NCI-H146 treated with DMSO at 0.1 percent for 48 hours (cell line): Measurements from ENCODE around the gene CIDEB.
"Not testable (repeated sequence)": the region's sequence is repeated elsewhere in the genome, so short reads cannot be mapped to it uniquely, and the experiment has no call there.

Experiments used
- DNase-seq: peaks from one replicate; lab custom pipeline; 2025; ENCODE audit not compliant: unreplicated experiment; lab: John Stamatoyannopoulos, UW

CIDEB gene

DNA sequence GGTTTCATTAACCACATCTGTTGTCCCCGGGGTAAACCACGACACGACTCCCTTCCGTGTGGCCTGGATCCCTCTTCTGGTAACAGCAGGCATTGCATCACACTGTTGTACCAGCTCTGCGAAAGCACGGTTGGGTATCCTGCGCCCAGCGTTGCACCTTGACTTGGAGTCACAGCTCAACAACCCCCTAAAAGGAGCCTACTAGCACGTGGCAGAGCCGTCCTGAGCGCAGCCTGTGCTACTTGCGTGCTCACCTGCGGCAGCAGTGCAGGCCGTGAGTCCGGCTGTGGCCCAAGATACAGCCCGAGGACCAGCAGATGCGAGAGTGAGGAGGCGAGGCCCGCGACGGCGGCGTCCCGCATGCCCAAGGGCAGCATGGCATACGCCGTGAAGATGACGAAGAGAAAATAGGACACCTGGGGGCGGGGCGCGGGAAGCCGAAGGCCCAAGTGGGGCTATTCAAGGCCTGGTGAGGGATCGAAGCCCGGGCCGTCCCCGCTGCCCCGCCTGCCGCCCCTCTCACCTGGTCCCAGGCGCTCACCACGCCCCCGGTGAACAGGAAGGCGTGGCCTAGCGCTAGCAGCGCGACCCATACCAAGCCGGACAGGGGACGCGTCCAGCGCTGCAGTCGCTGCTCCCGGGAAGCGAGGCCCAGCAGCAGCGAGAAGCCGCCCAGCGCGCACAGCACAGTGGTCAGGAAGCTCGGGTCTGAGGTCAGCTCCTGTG lies 24.7 kb upstream of the CIDEB start:
- DNase-seq: peak; percentile 48

DNA sequence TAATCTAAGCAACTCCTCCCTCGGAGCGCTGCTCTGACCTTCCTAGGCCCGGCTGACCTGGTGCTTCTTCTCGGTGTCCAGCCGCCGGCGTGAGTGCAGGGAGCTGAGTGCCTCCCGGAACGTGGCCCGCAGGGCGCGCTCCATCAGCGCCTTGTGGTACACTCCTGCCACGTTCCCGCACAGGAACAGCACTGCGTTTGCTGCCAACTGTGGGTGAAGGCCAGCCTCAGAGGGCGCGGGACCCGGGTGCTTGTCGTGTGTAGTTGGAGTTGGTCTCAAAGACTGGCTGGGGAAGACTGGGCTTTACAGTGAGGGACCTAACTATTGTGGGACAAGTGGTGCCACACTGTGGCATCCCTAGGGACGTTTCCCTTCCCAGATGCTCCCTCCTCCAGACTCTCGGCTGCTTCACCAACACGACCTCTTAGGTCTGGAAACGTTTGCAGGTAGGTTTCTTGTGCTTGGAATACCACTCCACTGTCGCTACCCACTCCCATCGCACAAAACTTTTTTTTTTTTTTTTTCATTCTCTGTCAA lies 24.0 kb upstream of the CIDEB start:
- no peak for DNase-seq

DNA sequence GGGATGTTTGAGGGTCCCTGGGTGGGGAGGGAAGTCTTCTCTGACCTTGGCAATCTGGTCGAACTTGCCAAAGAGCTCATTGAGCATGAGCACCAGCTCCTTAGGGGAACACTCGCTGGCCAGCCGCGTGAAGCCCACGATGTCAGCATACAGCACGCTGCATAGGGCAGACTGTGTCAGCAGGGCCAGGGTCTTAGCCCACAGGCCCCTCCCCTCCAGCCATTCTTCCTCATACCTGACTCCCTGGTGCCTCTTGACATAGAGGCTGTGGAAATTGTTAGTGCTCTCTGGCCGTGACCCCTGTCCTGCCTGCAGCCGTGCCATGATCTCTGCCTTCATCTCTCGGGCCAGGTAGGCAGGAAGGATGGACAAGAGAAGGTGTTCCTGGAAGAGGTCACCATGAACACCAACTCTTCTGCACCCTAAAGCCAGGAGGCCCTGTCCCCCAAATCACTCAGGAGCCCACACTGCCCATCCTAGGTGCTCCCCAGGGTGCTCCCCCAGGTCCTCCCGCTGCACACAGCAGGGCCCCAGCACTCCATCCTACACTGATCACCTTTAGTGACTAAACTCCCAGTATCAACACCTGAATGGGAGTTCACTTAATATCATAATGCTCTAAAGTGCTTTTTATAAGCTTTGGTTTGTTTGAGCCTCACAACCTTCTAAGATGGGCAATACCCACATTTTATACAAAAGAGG lies 23.3 kb upstream of the CIDEB start:
- no peak for DNase-seq

DNA sequence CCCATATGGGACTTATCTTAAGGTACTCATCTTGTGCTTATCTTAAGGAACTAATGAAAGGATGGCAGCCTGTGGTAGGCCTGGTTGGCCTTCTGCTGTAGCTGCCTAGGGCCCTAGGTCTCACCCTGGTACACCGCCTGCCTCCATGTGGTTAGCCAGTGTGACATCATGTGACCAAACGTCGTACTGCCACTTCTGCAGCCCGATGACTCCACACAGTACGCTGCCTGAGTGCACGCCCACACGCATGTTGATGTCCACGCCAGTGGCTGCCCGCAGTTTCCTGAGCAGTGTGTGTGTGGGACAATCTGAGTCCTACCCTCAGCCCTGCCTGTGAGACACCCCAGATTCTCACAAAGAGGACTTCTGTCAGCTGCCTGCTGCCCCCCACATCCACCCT lies 22.0 kb upstream of the CIDEB start:
- DNase-seq: no peak

DNA sequence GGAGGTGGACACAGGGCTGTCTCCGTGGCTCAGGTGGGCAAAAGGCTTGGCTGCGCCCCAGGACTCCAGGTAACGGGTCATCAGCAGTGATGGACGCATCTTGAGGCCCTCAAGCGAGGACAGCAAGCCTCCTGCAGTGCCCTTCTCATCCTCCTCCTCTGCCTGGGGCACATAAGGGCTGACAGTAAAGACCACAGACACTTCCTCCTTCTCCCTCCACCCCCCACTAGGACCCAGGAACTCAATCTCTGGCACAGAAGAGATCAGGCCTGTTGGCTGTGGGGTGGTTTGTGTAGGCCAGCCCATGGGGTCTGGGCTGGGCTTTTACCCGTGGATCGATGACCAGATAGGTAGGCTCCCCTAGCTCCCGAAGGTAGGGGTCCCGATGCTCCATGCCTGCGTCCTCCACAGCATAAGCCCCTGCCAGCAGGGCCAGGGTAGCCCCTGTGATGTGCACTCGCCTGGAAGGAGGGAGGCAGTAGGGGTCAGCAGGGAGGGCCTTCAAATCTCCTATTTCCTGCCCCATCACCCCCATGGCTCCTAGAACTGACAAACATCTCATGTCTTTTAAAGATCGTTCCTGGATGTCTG lies 21.4 kb upstream of the CIDEB start:
- no peak for DNase-seq

DNA sequence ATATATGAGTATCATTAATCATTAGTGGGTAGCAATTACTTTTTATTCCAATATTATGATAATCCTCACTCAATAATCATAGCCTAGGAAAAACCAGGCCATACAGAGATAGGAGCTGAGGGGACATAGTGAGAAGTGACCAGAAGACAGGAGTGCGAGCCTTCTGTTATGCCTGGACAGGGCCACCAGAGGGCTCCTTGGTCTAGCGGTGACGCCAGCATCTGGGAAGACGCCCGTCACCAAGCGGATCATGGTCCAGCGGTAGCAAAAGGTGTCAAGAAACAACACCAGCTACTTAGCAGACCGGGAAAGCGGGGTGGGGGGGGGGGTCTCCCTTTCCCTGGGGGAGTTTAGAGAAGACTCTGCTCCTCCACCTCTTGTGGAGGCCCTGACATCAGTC lies 20.1 kb upstream of the CIDEB start:
- not testable (repeated sequence) for DNase-seq

DNA sequence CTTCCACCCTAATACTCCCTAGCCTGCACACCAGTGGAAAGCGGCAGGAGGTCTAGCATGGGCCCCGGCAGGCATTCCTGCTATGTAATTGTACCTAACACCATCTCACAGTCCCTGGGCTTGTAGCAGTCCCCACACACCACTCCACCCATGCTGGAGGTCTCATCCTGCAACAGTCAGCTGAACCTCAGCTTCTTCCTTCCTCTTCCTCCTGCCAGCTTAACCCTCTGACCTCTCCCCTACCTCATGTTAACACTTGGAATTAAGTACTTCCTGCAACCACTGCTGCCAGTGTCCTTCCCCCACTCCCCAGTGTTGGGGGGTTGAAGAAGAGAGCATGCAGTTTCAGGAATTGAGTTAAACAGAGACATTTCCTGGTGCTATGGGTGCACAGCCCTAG lies 19.5 kb upstream of the CIDEB start:
- no peak for DNase-seq

DNA sequence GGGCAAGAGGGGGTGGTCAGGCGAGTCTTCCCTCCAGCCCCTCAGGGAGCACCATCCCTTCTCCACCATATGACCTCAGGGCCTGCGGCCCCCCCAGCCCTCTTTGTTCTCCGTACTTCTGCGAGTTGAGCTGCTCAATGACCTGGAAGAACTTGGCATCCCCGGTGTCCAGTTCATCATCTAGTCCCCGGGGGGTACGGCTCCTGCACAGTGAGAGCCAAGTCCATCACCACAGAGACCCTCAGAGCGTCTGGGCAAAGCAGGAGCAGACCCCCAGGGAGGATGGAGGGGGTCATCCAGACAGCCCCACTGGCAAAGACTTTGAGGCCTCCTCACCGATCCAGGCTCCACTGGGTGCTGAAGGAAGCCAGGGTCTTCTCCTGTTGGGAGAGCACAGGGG lies 18.2 kb upstream of the CIDEB start:
- DNase-seq: no peak

DNA sequence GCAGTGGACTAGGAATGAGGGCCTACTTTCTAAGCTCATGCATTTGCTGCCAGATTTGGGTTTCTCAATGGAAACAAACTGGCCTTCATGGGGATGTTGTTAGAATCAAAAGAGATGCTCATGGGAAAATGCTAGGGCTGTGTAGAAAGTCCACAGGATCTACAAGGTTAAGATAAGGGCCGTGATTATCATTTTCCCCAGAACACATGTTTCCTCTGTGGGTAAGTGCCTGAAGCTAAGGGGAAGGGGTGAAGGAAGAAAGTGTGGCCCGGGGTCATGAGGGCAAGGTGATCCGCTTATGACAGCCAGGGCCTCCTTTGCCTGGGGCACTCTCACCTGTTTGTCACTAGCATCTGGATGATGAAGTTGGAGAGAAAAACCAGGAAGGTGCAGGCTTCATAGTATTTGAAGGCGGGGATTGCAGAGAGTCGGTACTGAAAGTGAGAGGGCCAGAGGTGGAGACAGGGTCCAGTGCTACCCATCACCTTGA lies 17.3 kb upstream of the CIDEB start:
- DNase-seq: no peak

DNA sequence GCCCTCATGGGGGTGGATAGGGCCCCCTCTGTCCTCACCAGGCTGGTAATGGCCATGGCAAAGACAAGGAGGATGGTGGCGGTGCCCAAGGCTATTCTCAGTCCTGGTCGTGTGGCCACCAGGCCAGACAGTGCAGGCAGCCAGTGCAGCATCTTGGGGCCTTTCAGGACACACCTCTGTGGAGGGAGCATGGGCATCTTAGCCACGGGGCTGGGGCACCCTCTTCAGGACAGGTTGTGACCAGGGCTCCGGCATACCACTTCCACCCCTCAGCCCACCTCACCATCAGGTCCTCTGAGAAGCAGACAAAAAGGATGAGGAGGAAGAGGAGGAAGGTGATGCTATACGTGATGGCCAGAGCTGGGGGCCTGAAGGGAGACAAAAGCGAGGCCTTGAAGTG lies 16.2 kb upstream of the CIDEB start:
- DNase-seq: no peak

DNA sequence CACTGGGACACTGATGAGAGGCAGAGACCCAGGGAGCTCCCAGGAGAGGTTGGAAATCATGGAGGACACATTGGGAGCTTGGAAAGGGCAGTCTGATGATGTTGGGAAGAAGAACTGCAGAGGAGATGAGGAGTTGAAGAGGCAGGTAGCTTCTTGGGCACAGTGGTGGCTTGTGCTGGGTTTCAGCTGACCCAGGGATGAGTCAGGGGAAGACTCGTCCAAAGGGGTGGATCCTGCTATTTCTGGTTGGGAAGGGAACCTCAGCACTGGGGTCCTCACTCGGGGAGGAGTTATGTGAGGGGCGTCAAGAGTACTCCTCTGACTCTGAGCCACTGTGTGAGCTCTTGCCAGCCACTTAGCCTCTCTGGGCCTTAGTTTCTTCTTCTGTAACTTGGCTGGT lies 15.6 kb upstream of the CIDEB start:
- no peak for DNase-seq

DNA sequence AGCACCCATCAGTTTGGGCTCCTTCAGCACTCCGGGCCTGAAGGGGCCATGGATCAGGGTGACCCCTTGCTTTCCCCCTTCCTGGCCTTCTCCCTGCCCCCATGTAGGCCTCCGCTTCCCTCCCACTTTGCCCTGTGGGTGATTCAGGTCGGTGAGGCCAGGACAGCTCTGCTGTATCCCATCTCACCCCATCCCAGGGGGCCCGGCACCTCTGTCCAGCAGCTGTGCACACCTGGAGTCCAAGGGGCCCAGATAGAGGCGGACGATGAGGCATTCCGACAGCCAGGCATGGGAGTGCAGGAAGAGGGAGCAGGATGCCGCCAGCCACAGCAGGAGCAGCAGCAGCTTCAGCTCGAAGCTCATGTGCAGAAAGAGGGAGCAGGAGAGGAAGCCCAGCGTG lies 14.9 kb upstream of the CIDEB start:
- DNase-seq: no peak

DNA sequence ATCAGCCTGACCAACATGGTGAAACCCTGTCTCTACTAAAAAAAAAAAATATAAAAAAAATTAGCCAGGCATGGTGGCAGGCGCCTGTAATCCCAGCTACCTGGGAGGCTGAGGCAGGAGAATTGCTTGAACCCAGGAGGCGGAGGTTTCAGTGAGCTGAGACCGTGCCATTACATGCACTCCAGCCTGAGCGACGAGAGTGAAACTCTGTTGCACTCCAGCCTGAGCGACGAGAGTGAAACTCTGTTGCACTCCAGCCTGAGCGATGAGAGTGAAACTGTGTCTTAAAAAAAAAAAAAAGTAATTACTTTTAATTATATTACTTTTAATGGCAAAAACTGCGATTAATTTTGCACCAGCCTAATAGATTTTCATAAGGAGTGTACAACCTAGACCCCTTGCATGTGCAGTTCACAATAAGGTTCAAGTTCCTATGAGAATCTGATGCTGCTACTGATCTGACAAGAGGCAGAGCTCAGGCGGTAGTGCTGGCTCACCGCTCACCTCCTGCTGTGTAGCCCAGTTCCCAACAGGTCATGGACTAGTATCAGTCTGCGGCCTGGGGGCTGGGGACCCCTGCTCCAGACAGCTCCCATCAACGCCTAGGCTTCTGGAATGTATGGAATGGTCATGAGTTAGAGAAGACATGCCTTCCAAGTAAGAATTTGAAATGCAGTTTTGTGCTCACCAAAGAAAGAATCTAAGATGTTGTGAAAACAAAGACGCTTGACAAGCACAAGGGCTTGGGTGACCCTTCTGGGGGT lies 13.6 kb upstream of the CIDEB start:
- DNase-seq: no peak

DNA sequence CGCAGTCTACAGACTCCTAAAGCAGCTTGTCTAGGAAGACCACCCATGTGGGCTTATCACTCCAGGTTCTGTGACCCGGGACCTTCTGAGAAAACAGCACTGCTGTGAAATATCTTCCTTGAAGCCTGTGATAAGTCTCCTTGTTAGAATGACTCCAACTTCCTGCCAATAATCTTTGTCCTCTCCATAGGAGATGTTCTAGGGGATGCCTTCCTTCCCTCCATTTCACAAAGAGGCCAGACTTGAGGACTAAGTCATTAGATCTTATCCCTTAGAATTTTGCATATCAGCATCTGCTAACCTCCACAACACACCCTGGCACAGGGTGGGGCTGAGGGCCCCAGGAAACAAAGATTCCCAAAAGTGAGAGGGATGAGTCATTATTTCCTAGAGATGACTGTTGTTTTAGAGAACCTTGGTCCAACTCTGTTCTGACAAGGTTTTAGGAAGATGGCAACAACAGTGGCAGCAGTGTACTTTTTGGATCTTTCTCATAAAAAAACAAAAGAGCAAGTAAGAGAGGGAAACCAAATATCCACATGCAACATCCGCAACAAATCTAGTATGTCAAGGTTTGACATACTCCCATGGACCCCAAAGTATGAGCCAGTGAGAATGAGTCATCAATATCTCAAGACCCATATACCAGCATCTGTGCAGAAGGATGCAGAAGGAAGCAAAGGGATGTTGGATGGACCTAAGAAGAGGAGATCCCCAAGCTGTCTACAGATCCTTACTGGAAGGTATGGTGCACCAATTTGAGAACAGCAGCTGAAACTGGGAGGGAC lies 9.6 kb upstream of the CIDEB start:
- DNase-seq: no peak

DNA sequence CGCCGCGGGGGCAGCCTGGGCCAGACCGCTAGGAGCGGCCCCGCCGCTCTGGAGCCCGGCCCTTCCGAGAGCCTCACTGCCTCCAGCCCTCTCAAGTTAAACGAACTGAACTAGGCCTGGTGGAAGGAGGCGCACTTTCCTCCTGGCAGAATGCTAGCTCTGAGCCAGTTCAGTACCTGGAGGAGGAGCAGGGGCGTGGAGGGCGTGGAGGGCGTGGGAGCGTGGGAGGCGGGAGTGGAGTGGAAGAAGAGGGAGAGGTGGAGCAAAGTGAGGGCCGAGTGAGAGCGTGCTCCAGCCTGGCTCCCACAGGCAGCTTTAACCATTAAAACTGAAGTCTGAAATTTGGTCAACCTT lies 8.8 kb upstream of the CIDEB start:
- DNase-seq: no peak

DNA sequence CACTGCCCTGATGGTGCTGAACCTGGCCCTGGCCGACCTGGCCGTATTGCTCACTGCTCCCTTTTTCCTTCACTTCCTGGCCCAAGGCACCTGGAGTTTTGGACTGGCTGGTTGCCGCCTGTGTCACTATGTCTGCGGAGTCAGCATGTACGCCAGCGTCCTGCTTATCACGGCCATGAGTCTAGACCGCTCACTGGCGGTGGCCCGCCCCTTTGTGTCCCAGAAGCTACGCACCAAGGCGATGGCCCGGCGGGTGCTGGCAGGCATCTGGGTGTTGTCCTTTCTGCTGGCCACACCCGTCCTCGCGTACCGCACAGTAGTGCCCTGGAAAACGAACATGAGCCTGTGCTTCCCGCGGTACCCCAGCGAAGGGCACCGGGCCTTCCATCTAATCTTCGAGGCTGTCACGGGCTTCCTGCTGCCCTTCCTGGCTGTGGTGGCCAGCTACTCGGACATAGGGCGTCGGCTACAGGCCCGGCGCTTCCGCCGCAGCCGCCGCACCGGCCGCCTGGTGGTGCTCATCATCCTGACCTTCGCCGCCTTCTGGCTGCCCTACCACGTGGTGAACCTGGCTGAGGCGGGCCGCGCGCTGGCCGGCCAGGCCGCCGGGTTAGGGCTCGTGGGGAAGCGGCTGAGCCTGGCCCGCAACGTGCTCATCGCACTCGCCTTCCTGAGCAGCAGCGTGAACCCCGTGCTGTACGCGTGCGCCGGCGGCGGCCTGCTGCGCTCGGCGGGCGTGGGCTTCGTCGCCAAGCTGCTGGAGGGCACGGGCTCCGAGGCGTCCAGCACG lies 8.2 kb upstream of the CIDEB start:
- DNase-seq: no peak

DNA sequence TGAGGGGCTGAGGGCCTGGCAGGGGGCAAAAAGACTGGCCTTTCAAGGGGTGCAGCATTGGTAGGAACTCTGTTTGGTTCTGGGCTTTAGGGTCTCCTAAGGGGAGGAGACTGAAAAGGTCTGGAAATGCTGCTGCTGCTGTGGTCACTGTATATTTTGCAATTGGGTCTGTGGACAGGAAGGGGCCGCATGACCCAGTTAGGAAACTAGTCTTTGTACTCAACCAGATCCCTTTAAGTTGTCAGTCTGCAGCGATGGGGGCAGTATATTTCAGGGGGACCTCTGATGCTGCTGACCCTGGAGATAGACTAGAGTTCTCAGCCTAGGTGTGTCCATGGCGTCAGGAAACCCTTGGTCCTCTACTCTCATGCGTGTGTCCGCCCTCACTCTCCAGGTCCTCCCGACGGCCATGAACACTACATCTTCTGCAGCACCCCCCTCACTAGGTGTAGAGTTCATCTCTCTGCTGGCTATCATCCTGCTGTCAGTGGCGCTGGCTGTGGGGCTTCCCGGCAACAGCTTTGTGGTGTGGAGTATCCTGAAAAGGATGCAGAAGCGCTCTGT lies 7.5 kb upstream of the CIDEB start:
- no peak for DNase-seq

DNA sequence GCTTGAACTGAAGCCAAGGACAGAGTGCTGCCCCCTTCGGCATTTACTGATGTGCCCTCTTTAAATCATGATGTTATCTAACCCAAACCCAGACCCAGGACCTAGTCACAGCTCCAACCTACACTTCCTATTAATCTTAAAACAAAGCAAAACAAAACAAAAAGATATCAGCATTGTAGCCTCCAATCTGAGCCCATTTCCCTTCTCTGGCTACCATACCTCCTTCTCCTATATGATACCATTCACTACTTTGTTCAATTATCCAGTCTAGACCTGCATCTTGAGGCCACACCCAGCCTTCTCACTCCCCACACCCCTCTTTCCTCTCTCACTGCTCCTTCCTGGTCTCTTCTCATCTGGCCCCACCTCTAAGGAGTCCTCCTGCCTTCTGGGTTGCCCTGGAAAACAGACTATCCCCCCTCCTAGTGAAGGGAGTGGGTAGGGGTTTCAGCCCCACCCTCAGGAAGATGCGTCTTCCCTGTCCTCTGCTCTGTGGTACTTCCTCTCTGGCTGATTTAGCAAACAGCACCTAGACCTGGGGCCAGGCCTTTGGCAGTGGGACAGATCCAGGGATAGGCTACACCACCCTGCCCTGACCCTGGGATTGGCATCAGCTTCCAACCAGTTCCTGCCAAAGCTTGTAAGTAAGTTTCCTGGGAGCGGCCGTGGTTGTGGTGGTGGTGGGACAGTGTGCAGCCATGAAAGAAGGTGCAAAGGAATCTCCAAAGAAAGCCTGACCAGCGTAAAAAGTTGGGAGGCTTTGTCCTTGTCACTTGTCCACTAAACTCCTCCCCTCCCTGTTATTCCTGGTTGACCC lies 6.8 kb upstream of the CIDEB start:
- no peak for DNase-seq

DNA sequence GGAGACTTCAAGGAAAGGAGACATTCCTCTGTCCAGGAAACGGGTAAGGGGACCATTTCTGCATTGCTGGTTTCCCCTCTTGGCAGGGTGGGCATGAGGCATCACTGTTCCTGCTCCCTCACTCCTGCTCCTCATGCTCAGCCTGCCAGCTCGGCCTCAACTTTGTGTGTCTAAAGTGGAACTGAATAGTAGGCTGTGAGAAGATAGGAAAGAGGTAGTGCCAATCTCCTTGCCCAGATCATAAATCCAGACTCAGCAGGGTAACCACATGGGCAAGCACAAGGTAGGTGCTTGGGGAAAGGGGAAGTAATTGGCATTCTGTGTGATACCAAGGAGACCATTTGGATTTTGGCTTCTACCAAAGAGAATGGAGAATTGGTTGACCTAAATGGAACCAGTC lies 6.1 kb upstream of the CIDEB start:
- DNase-seq: no peak
